ENCODE data around the gene WFDC5.

The WFDC5 gene

GRCh38 chr20:45115386-45115774 lies 406 bp upstream of the WFDC5 start:
- DNase-seq (ENCODE audit: low read depth, low spot score), result no peak

GRCh38 chr20:45113865-45114264 lies 1.1 kb downstream of the WFDC5 start:
- no peak for DNase-seq (ENCODE audit: low read depth, low spot score)

- no peak for DNase-seq (ENCODE audit: low read depth, low spot score)
Observed at GRCh38 chr20:45112754-45113153, 2.2 kb downstream of the WFDC5 start.

- DNase-seq (ENCODE audit: low read depth, low spot score), result no peak
Observed at GRCh38 chr20:45111799-45112471, 3.0 kb downstream of the WFDC5 start.

- no peak for DNase-seq (ENCODE audit: low read depth, low spot score)
Observed at GRCh38 chr20:45111285-45111684, 3.7 kb downstream of the WFDC5 start.

GRCh38 chr20:45110301-45110700 lies 4.7 kb downstream of the WFDC5 start:
- no peak for DNase-seq (ENCODE audit: low read depth, low spot score)

GRCh38 chr20:45109634-45110033 lies 5.3 kb downstream of the WFDC5 start:
- DNase-seq (ENCODE audit: low read depth, low spot score), result no peak

- DNase-seq (ENCODE audit: low read depth, low spot score), result no peak
Observed at GRCh38 chr20:45105317-45105716, 9.7 kb downstream of the WFDC5 start.

- no peak for DNase-seq (ENCODE audit: low read depth, low spot score)
Observed at GRCh38 chr20:45104786-45105185, 10.2 kb downstream of the WFDC5 start.

- no peak for DNase-seq (ENCODE audit: low read depth, low spot score)
Observed at GRCh38 chr20:45103072-45103471, 11.9 kb downstream of the WFDC5 start.

GRCh38 chr20:45101333-45101850 lies 13.6 kb downstream of the WFDC5 start:
- no peak for DNase-seq (ENCODE audit: low read depth, low spot score)

GRCh38 chr20:45100563-45101245 lies 14.3 kb downstream of the WFDC5 start, which contains the start of gene KCNS1:
KCNS1 (minus strand) TSS chr20:45101127; CDS start chr20:45099236, 1,891 bp downstream.
- DNase-seq (ENCODE audit: low read depth, low spot score), result no peak

GRCh38 chr20:45098103-45098773 lies 16.7 kb downstream of the WFDC5 start:
- no peak for DNase-seq (ENCODE audit: low read depth, low spot score)

GRCh38 chr20:45097485-45098102 lies 17.4 kb downstream of the WFDC5 start:
- DNase-seq (ENCODE audit: low read depth, low spot score), result no peak

- DNase-seq (ENCODE audit: low read depth, low spot score), result no peak
Observed at GRCh38 chr20:45096781-45097180, 18.2 kb downstream of the WFDC5 start.

GRCh38 chr20:45095805-45096238 lies 19.2 kb downstream of the WFDC5 start:
- DNase-seq (ENCODE audit: low read depth, low spot score), result peak; percentile 31

- no peak for DNase-seq (ENCODE audit: low read depth, low spot score)
Observed at GRCh38 chr20:45094864-45095574, 20.0 kb downstream of the WFDC5 start.

GRCh38 chr20:45094201-45094600 lies 20.8 kb downstream of the WFDC5 start:
- no peak for DNase-seq (ENCODE audit: low read depth, low spot score)

- DNase-seq (ENCODE audit: low read depth, low spot score), result no peak
Observed at GRCh38 chr20:45092898-45093297, 22.1 kb downstream of the WFDC5 start.

- no peak for DNase-seq (ENCODE audit: low read depth, low spot score)
Observed at GRCh38 chr20:45091366-45091765, 23.6 kb downstream of the WFDC5 start.

- DNase-seq (ENCODE audit: low read depth, low spot score), result no peak
Observed at GRCh38 chr20:45090481-45090880, 24.5 kb downstream of the WFDC5 start.
